ENCODE results near the gene TPT1.
"Not testable (repeated sequence)": the region's sequence is repeated elsewhere in the genome, so short reads cannot be mapped to it uniquely, and the experiment has no call there.

TPT1 gene

DNA sequence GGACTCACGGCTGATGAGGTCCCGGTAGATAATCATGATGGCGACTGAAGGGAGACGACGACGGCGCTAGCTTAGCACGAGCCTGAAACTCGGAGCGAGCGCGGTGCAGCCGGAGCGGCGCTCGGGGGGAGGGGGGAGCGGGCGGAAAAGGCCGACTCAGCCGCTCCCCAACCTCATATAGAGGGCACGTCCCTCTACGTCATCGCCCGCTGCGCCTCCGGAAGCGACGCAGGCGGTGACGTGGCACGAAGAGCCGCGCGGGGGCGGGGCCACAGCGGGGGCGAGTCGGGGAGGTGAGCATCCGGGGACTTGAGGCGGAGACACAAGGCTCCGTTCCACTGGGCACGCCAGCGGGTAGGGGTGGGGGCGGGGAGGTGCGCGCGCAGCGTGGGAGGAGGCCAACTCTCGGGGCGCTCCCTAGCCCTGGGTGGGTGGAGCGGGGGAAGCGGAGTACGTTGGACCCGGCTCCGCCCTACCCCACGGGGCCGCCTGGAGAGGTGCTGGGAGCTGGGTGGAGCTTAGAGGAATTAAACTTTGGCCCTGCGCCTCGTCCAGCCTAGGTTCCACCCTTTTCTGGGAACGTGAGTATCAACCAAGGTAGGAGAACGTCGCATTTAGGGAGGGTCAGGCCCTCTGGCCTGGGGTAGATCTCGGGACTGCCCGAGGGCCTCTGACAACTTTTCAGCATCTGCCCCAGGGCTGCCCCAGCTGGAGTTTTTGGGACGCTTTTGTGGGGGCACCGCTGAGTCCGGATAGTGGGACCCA is at the start of gene TPT1:
Gene TPT1 (minus strand): TSS at position 150 of the 765 bp plus-strand sequence. CDS start 114 bp downstream, at position 36.
- peak; percentile 100 for DNase-seq (ENCODE audit: low read depth)

DNA sequence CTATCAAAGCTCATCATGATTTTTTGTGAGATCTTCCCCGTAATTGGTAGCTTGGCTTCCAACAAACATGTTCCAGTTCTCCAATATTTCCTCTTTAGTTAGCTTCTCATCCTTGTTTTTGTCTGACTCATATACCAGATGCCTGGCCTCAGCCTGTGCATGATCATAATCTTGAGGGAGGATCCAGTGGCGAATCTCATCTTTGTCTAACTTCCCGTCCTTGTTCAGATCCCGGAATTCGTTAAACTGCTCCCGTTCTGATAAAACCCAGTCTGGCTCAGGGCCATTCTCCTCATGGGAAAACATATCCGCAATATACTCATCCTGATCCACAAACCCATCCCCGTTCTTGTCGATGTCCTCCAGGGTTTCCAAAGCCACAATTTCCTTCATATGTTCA is 49.4 kb upstream of the TPT1 start:
- not testable (repeated sequence) for DNase-seq (ENCODE audit: low read depth)

DNA sequence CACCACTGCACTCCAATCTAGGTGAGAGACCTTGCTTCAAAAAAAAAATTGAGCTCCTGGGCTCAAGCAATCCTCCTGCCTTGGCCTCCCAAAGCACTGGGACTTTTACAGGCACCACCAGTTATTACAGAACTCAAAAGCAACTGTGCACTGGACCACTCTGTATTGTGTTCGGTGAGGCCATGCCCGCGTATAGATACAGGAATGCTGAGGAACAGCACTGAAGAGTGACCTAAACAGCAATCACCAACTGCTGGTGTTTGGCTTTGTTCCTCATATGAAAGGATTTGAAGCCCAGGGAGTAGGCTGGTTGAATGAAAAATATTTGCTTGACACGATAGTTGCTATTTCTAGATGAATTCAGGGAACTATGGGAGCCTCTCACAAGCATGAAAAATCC is 47.7 kb upstream of the TPT1 start:
- no peak for DNase-seq (ENCODE audit: low read depth)

DNA sequence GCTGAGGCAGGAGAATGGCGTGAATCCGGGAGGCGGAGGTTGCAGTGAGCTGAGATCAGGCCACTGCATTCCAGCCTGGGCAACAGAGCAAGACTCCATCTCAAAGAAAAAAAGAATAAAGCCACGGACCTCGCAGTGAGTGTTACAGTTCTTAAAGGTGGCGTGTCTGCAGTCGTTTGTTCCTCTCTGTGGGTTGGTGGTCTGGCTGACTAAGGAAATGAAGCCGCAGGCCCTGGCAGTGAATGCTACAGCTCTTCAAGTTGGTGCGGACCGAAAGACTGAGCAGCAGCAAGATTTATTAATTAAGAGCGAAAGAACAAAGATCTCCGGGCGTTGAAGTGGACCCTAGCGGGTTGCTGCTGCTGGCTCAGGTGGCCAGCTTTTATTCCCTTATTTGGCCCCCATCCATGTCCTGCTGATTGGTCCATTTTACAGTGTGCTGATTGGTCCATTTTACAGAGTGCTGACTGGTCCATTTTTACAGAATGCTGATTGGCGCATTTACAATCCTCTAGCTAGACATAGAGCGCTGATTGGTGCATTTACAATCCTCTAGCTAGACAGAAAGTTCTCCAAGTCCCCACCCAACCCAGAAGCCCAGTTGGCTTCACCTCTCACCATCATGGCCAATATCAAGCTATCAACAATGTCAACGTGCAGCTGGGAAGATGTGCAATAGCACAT is 46.1 kb upstream of the TPT1 start:
- DNase-seq (ENCODE audit: low read depth), result not testable (repeated sequence)

DNA sequence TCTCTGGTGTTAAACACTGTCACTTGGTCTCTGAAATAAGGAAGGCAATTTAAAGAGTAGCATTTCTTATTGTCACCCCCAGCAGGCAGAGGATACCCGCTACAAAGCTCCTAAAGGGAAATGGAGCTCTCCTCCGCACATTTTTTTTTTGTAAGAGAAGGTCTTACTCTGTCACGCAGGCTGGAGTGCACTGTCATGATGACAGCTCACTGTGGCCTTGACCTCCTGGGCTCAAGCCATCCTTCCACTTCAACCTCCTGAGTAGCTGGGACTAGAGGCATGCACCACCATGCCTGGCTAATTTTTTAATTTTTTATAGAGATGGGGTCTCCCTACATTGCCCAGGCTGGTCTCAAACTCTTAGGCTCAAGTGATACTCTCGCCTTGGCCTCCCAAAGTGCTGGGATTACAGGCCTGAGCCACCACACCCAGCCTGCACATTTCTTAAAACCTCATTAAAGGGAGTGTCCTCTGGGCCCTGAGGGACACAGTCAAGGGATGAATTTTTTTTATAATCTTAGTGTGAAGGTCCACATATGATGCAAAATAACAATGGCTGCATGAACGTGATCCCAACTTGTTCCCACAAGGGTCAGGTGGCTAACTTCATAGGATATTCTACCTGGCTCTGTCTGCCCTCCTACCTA is 45.0 kb upstream of the TPT1 start:
- DNase-seq (ENCODE audit: low read depth), result no peak

DNA sequence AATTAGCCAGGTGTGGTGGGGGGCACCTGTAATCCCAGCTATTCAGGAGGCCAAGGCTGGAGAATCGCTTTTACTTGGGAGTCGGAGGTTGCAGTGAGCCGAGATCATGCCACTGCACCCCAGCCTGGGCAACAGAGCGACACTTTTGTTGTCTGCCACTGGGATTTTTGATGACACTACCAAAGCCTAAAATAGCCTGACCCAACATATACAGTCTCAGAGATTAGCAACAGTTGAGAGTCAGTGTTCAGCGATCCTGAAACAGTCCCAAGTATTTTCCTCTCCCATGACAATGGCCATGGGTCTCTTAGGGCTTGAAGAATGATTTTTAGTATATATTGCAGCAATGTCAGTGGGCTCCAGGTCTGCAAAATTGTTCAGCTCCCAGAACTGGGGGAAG is 44.3 kb upstream of the TPT1 start:
- DNase-seq (ENCODE audit: low read depth), result no peak

DNA sequence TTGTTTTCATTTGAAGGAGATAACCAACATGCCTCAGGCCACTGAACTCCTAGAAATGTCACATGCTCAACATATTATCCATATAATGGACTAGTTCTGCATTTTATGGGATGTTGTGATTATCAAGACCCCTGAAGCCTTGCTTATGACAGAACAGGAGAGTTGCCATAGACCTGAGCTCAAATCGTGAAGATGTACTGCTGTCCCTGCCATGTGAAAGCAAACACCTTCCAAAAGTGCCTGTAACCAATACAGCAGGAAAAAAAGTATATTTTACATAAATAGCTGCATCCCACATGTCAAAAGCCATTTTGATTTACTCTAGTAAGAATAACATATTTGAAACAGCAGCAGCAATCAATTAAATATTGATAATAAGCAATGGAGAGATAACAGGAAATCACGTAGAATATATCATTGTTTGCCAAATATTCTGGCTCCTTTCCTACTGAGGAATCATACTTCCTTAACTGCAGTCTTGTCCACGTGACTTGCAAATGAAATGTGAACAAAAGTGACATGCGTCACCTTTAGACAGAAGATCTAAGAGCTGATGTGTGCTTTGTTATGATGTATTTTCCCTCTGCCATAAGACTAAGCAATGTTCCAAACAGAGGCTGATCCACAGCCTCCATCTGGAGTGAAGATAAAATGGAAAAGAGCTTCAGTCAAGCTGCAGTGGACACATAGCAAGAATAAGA is 43.6 kb upstream of the TPT1 start:
- DNase-seq (ENCODE audit: low read depth), result no peak

DNA sequence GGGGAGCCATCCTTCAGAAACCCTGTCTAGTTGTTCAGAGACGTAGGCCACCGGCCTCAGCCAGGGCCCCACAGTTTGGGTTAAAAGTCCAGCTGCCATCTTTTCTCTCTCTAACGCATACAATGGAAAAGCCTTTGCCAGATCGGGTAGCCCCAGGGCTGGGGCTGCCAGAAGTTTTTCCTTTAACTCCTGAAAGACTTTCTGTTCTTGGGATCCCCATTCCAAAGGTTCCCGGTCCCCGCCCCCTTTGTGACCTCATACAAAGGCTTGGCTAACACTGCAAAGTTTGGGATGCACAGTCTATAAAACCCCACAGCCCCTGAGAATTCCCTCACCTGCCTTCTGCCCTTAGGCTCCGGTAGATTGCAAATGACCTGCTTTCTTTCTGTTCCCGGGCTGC is 41.8 kb upstream of the TPT1 start:
- DNase-seq (ENCODE audit: low read depth), result not testable (repeated sequence)

DNA sequence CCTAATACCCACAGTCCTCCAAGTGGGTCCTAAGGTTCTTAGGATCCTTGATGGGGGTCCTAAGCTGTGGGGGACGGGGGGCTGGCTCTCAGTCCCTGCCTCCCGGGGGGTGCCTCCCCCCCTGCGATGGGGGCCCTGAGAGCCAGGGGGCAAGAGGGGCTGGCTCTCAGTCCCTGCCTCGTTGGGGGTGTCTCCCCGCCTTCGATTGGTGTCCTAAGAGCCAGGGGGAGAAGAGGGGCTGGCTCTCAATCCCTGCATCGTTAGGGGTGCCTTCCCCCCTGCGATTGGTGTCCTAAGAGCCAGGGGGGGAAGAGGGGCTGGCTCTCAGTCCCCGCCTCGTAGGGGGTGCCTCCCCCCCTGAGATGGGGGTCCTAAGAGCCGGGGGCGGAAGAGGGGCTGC is 40.2 kb upstream of the TPT1 start:
- no peak for DNase-seq (ENCODE audit: low read depth)

DNA sequence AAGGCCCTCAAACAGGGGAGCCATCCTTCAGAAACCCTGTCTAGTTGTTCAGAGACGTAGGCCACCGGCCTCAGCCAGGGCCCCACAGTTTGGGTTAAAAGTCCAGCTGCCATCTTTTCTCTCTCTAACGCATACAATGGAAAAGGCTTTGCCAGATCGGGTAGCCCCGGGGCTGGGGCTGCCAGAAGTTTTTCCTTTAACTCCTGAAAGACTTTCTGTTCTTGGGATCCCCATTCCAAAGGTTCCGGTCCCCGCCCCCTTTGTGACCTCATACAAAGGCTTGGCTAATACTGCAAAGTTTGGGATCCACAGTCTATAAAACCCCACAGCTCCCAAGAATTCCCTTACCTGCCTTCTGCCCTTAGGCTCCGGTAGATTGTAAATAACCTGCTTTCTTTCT is 39.7 kb upstream of the TPT1 start:
- not testable (repeated sequence) for DNase-seq (ENCODE audit: low read depth)

DNA sequence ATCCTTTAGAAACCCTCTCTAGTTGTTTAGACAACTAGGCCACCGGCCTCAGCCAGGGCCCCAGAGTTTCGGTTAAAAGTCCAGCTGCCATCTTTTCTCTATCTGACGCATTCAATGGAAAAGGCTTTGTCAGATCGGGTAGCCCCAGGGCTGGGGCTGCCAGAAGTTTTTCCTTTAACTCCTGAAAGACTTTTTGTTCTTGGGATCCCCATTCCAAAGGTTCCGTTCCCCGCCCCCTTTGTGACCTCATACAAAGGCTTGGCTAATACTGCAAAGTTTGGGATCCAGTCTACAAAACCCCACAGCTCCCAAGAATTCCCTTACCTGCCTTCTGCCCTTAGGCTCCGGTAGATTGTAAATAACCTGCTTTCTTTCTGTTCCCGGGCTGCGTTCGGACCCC is 38.5 kb upstream of the TPT1 start:
- not testable (repeated sequence) for DNase-seq (ENCODE audit: low read depth)

DNA sequence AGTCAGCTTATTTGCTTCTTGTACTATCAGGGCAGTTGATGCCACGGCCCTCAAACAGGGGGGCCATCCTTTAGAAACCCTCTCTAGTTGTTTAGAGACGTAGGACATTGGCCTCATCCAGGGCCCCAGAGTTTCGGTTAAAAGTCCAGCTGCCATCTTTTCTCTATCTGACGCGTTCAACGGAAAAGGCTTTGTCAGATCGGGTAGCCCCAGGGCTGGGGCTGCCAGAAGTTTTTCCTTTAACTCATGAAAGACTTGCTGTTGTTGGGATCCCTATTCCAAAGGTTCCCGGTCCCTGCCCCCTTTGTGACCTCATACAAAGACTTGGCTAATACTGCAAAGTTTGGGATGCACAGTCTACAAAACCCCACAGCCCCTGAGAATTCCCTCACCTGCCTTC is 37.8 kb upstream of the TPT1 start:
- DNase-seq (ENCODE audit: low read depth), result not testable (repeated sequence)

DNA sequence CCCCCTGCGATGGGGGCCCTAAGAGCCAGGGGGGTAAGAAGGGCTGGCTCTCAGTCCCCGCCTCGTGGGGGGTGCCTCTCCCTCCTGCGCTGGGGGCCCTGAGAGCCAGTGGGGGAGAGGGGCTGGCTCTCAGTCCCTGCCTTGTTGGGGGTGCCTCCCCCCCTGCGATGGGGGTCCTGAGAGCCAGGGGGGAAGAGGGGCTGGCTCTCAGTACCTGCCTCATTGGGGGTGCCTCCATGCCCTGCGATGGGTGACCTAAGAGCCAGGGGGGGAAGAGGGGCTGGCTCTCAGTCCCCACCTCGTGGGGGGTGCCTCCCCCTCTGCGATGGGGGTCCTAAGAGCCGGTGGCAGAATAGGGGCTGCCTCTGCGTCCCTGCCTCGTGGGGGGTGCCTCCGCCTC is 36.3 kb upstream of the TPT1 start:
- not testable (repeated sequence) for DNase-seq (ENCODE audit: low read depth)

DNA sequence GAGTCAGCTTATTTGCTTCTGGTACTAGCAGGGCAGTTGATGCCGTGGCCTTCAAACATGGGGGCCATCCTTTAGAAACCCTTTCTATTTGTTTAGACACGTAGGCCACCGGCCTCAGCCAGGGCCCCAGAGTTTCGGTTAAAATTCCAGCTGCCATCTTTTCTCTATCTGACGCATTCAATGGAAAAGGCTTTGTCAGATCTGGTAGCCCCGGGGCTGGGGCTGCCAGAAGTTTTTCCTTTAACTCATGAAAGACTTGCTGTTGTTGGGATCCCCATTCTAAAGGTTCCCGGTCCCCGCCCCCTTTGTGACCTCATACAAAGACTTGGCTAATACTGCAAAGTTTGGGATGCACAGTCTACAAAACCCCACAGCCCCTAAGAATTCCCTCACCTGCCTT is 35.7 kb upstream of the TPT1 start:
- not testable (repeated sequence) for DNase-seq (ENCODE audit: low read depth)

DNA sequence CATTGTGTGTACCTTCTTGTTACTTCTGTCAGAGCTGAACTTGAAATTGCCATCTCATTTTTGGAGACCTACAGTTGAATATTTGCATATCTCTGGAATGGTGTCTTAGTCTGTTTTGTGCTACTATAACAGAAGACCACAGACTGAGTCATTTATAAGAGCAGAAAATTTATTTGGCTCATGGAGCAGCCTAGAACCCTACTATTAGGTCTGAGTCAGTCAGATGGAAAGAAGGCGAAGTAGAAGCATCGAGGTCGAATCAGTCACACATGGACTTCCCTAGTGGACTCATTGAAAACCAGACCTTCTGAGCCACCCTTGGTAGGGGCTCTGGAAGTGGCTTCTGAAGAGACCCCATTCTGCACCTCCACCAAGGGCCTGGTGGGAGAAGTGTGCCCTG is 33.9 kb upstream of the TPT1 start:
- DNase-seq (ENCODE audit: low read depth), result no peak

DNA sequence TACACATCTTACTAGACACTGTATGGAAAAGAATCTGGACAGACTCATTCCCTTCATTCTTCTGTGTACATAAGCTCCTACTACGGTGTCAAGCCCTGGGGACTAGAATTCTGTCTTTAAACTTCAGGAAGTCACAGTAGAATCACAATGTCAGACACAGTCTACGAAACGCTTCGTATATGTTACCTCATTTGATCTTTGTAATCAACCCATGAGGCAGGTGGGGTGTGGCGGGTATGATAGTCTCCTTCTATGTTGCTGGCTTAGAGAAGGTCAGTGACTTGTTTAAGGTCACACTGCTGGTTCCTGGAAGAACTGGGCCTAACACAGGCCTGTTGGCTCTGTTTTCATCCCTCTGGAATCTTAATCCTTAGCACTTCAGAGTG is 32.2 kb upstream of the TPT1 start:
- DNase-seq (ENCODE audit: low read depth), result no peak

DNA sequence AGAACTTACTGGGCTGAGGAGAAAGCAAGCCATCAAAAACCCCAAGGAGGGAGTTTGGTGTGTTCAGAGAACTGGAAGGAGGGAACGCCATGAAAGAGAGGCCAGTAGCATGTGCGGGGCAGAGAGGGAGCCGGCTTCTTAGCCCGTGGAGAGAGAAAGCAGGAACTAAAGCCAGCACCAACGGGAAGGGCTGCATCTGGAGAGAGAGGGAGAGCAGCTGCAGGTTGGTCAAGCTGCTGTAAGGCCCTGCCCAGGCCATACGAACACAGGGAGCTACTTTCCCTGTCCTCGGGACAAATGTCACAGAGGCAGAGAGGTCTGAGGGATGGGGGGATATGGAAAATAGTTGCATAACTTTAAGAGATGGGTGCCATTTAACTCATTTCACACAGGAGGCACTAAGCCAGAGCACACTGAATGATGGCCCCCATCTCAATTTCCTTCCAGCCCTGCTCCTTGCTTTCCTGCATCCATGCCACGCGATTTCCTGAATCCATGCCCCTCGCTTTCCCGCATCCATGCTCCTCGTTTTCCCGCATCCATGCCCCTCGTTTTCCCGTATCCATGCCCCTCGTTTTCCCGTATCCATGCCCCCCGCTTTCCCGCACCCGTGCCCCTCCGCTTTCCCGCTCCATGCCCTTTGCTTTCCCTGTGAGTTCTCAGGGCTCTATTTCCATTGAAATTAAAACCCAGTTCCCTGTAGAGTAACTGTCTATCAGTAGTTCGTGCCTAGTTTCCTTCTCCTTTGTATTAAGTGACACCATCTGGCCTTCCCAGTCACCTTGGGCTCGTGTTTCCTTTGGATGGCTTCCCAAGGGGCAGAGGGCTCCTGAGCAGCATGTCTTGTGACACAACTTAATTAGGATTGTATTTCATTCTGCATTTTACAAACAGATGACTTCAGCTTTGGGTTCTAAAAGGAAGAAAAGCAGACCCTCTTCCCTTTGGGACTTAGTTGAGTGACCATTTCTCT is 31.5 kb upstream of the TPT1 start:
- DNase-seq (ENCODE audit: low read depth), result peak; percentile 58

DNA sequence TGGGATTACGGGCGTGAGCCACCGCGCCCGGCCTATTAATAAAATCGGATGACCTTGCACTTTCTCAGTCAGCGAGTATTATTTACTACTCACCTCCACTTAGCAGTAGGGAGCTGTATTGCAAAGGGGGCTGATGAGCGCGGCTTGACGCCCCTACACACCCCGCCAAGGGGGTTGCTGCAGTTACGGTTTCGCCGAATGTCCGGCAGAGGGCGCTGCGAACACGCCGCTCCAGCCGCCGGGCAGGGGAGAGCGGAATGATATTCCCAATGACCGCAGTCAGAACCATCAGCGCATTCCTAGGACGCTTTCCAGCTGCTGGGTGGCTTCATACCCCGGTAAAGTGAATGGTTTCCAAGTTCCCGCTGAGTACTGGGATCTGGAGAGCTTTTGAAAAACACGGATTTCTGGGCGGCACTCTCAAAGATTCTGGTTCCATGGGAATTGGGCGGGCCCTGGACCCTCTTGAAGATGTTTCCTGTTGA is 30.0 kb upstream of the TPT1 start:
- DNase-seq (ENCODE audit: low read depth), result peak; percentile 82

DNA sequence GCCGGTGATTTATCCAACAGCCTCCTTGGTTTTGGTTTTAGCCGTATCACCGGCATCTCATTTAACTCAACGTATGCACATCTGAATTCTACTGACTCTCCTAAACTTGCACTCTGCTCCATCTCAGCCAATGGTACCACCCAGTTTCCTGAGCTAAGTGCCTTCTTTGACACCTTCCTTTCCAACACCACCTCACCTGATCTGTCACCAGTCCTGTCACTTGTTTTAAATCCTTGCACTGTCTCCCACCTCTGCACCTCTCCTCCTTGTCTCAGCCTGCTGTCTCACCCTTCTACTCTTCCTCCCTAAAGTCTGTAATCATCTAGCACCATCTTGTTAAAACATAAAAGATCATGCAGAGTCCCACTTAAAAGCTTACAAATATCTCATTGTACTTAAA is 28.1 kb upstream of the TPT1 start:
- no peak for DNase-seq (ENCODE audit: low read depth)

DNA sequence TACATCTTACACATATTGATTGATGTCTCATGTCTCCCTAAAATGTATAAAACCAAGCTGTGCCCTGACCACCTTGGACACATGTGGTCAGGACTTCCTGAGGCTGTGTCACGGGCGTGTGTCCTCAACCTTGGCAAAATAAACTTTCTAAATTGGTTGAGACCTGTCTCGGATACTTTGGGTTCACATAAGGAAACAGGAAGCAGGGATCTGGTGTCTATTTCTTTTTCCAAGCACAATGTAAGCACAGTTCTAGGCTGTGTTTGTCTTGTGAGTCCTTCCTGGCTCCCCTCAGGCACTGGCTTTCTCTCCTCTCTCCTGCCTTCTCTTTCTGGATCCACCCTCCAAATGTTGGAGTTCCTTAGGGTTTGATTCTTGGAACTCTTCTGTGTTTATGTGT is 27.6 kb upstream of the TPT1 start:
- DNase-seq (ENCODE audit: low read depth), result no peak

DNA sequence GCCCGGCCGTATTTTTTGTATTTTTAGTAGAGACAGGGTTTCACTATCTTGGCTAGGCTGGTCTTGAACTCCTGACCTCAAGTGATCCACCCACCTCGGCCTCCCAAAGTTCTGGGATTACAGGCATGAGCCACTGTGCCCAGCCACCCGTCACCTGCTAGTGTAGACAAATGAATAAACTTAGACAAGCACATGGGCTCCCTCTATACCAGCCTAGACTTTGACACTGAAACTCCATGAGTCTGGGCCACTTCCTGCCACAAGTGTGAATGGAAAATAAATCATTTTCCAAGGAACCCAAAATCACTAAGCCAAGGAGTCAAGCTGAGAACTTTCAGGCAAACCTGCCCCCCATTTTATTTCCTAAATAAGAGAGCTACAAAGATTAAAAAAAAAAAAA is 27.0 kb upstream of the TPT1 start:
- DNase-seq (ENCODE audit: low read depth), result no peak
